Upper lobe of left lung (tissue), 4 donors: ENCODE results near the gene OAS3.

Experiments
- EP300 ChIP-seq, 4 donors: sonication (generic); formaldehyde crosslinking; IDR thresholded peaks; one replicate each; pipeline ENCODE4 v1.5.1; 2017; ENCODE audit warnings: antibody characterized with exemption in 4 of 4, control low read depth in 2 of 4
- POLR2A ChIP-seq, 4 donors: fragments of 450-650 bp; IDR thresholded peaks; one replicate each; pipeline ENCODE4 v1.5.1; 2016 to 2017; ENCODE audit warnings: antibody characterized with exemption in 4 of 4, mild to moderate bottlenecking in 2 of 4
- TF ChIP-seq, protein P1 (sequence below), 6 experiments: fragments of 450-650 bp in 4 of 6; fragments of 200-600 bp in 2 of 6; sonication (generic) in 2 of 6; IDR thresholded peaks; one replicate each; pipeline ENCODE4 v1.5.1; 2016 to 2019; ENCODE audit warnings: antibody characterized with exemption in 6 of 6

DNA sequence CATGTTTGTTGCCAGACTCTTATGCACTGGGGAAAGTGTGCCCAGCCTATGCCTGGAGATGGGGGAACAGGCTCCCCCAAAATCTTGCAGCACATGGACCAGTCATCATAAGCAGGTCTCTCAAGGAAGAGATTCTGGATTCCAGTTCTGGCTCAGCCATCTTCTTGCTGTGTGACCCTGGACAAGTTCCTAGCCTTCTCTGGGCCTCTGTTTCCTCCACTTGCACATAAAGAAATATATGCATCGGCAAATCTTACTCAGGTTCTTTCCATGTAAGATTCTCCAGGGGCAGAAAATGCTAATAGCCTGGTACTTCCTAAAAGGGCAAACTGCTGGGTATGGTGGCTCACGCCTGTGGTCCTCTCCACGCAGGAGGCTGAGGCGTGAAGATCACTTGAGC, 7.2 kb downstream of the OAS3 start:
- no peak for TF ChIP-seq POLR2A (IDR thresholded peaks at IDR 0.05)
- TF ChIP-seq, protein P1, sequence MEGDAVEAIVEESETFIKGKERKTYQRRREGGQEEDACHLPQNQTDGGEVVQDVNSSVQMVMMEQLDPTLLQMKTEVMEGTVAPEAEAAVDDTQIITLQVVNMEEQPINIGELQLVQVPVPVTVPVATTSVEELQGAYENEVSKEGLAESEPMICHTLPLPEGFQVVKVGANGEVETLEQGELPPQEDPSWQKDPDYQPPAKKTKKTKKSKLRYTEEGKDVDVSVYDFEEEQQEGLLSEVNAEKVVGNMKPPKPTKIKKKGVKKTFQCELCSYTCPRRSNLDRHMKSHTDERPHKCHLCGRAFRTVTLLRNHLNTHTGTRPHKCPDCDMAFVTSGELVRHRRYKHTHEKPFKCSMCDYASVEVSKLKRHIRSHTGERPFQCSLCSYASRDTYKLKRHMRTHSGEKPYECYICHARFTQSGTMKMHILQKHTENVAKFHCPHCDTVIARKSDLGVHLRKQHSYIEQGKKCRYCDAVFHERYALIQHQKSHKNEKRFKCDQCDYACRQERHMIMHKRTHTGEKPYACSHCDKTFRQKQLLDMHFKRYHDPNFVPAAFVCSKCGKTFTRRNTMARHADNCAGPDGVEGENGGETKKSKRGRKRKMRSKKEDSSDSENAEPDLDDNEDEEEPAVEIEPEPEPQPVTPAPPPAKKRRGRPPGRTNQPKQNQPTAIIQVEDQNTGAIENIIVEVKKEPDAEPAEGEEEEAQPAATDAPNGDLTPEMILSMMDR (IDR thresholded peaks at IDR 0.05), result no peak
- no peak for TF ChIP-seq EP300 (IDR thresholded peaks at IDR 0.05)
